Effector memory CD8-positive, alpha-beta T cell (primary cell): ENCODE data around the gene R3HDML.

Experiments used
- ATAC-seq: fragments of 150-1000 bp; cut with Tn5 transposase; replicated peaks from 2 replicates; pipeline ENCODE4 v1.10.0; 2021; ENCODE audit warnings: mild to moderate bottlenecking, moderate library complexity
- DNase-seq, 3 experiments: peaks; one replicate each; pipeline ENCODE4 v3.0.0; 2021
- H3K27ac Mint-ChIP-seq, 2 donors: one replicate each; pipeline ENCODE4 v1.8.0; 2022; ENCODE audit warnings: mild to moderate bottlenecking in 2 of 2, mixed read lengths in 2 of 2, moderate library complexity in 2 of 2
- H3K27me3 Mint-ChIP-seq, 2 donors: one replicate each; pipeline ENCODE4 v1.8.0; 2022; ENCODE audit warnings: mixed read lengths in 2 of 2
- H3K36me3 Mint-ChIP-seq: one replicate; pipeline ENCODE4 v1.8.0; 2022; ENCODE audit warnings: mild to moderate bottlenecking, moderate library complexity, mixed read lengths; ENCODE audit not compliant: insufficient read depth
- H3K4me1 Mint-ChIP-seq, 2 donors: one replicate each; pipeline ENCODE4 v1.8.0; 2022; ENCODE audit warnings: low read depth in 2 of 2, mixed read lengths in 2 of 2
- H3K4me3 Mint-ChIP-seq, 2 donors: one replicate each; pipeline ENCODE4 v1.8.0; 2022; ENCODE audit warnings: mild to moderate bottlenecking in 2 of 2, mixed read lengths in 2 of 2, moderate library complexity in 2 of 2
- H3K9me3 Mint-ChIP-seq, 2 donors: one replicate each; pipeline ENCODE4 v1.8.0; 2022; ENCODE audit warnings: mixed read lengths in 2 of 2

R3HDML gene

DNA sequence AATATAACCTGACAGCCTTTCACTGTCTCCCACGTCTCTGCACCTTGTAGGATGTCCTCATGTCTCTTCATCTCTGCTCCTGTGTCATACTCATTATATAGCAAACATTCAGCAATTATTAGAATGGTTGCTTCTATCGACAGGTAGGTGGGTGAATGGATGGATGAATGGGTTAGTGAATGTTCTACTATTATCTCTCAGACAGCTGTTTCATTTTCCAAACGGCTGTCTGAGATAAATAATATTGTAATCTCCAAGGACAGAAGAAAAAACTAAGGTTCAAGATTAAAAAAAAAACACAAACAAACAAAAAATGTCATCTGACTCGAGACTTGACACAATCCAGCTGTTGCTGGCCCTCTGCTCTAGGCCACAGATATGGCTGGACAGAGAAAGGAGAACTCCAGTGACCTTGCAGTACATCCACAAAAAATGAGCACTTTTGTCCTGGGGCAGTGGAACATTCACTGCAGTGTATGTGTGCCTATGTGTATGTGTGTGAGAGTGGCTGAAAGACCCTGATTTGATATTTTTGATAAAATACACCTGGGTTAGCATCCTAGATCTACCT lies 20.8 kb downstream of the R3HDML start:
- H3K4me1 Mint-ChIP-seq, result no peaks in the 10 kb centered on the region
- peaks cover 22 to 24% of the 10 kb centered on the region in 2 donors for H3K27me3 Mint-ChIP-seq
- no peak overlapping the region for H3K4me3 Mint-ChIP-seq
- H3K36me3 Mint-ChIP-seq, result no peaks in the 10 kb centered on the region
- DNase-seq (no peak), ATAC-seq (no peak)
- H3K27ac Mint-ChIP-seq, result no peak overlapping the region
- no peaks in the 10 kb centered on the region for H3K9me3 Mint-ChIP-seq

DNA sequence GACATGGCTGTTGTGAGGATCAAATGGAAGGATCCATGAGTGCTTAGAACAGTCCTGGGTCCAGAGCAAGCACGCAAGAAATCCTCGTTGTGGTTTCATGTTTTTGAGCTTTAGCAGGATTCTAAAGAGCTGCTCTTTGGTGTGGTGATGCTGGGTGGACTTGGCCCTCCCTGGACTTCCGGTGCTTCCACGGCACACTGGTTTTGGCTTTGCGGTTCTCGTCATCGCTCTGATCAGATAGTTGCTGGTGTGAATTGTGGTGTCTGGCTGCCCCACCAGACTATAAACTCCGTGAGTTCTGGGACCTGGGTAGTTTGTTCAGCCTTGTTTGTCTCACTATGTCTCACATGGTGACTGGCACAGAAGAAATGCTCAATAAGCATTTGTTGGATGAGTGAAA lies 21.9 kb downstream of the R3HDML start:
- ATAC-seq, result no peak
- no peak for DNase-seq
- peaks cover 20 to 24% of the 10 kb centered on the region in 2 donors for H3K27me3 Mint-ChIP-seq

DNA sequence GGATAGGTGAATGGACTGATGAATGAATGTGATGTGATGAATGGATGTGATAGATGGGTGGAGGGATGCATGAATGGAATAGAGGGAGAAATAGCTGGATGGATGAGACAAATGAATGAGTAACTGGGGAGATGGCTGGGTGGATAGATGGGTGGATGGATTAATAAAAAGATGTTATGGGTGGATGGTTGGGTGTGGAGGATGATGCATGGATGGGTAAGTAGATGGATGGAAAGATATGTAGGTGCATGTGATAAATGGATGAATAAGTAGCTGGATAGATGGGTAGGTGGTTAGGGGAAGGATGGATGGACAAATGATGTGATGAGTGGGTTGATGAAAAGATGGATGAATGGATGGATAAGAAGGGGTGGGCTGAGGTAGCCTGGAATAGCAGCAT lies 23.4 kb downstream of the R3HDML start:
- Mint-ChIP-seq H3K27ac (no peak overlapping the region), H3K4me1 (no peaks in the 10 kb centered on the region), H3K27me3 (peaks cover 12 to 17% of the 10 kb centered on the region in 2 donors), H3K4me3 (no peak overlapping the region), H3K36me3 (no peaks in the 10 kb centered on the region), H3K9me3 (no peaks in the 10 kb centered on the region)
- ATAC-seq (no peak), DNase-seq (no peak)

More for the DNA sequence above, 21.9 kb downstream of the R3HDML start:
- Mint-ChIP-seq H3K27ac (no peak overlapping the region), H3K4me1 (no peaks in the 10 kb centered on the region), H3K9me3 (no peaks in the 10 kb centered on the region), H3K4me3 (no peak overlapping the region), H3K36me3 (no peaks in the 10 kb centered on the region)

DNA sequence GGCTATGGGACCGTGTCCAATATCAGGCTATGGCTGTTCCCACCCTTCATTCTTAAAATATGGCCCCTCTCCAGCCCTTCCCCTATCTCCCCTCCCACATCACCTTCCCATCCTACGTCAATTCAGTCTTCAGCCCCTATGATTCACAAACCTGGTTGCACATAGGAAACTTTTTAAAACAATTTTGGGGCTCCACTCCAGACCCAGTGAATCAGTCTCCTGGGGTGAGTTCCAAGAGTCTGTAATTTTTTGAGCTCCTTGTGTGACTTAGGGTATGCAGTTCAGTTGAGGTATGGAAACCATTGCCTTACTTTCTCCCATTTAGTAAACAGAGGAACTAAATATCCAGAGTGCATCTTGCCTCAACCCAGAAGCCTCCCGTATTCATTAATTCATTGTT lies 24.2 kb downstream of the R3HDML start:
- no peaks in the 10 kb centered on the region for H3K4me1 Mint-ChIP-seq
- H3K9me3 Mint-ChIP-seq, result no peaks in the 10 kb centered on the region
- no peak overlapping the region for H3K27ac Mint-ChIP-seq
- no peak for ATAC-seq
- peaks cover 4 to 12% of the 10 kb centered on the region in 2 donors for H3K27me3 Mint-ChIP-seq
- no peak for DNase-seq
- H3K36me3 Mint-ChIP-seq, result no peaks in the 10 kb centered on the region
- no peak overlapping the region for H3K4me3 Mint-ChIP-seq

DNA sequence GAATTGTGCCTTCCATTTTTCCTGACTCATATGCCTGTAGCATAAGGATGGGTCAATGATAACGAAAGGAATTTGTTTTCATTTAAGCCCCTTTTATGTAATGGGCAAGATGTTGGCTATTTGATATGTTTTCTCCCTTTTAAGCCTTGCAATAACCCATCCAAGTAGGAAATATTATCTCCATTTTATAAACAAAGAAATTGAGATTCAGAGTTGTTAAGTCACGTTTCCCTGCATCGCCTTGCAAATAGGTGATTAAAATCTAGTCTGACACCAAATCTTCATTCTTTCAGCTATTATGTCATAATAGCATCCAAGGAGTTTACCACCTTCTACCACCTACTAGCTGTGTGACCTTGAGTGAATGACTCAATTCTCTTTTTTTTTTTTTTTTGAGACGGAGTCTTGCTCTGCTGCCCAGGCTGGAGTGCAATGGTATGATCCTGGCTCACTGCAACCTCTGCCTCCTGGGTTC lies 25.7 kb downstream of the R3HDML start:
- Mint-ChIP-seq H3K36me3 (no peaks in the 10 kb centered on the region), H3K27me3 (peaks cover 0 to 7% of the 10 kb centered on the region in 2 donors), H3K4me3 (no peak overlapping the region), H3K4me1 (no peaks in the 10 kb centered on the region), H3K27ac (no peak overlapping the region), H3K9me3 (no peaks in the 10 kb centered on the region)
- ATAC-seq (no peak), DNase-seq (no peak)

DNA sequence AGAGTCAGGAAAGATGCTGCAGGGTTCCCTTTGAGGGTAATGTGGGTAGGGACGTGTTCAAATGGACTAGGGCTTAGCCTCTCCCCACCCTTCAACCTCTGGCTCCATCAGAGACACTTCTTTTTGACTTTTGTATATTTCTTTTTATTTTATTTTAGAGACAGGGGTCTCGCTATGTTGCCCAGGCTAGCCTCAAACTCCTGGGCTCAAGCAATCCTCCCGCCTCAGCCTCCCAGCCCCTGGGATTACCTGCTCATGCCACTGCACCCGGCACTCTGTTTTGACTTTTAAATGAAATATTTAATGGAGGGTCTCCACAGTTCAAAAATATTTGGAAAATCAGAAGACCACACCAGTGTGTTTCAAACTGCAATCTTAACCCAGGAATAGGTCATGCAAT lies 27.2 kb downstream of the R3HDML start:
- H3K4me1 Mint-ChIP-seq, result no peaks in the 10 kb centered on the region
- no peaks in the 10 kb centered on the region for H3K9me3 Mint-ChIP-seq
- H3K4me3 Mint-ChIP-seq, result no peak overlapping the region

DNA sequence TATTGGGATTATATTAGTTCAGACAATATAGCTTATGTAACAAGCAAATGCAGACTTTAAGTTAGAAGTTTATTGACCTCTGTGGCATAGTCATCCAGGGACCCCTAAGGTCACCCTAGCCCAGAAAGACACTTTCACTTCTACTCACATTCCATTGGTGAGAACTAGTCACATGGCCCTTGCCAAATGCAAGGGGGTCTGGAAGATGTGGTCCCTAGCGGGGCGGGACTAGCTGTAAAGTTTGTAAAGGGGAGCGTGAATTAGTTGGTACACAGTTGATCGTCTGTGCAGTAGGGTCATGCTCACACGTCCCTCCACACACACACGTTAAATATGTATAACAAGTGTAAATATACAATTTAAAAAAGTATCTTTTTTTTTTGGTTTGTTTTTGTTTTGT lies 27.9 kb downstream of the R3HDML start:
- Mint-ChIP-seq H3K36me3 (no peaks in the 10 kb centered on the region), H3K9me3 (no peaks in the 10 kb centered on the region), H3K4me1 (no peaks in the 10 kb centered on the region), H3K4me3 (no peak overlapping the region), H3K27me3 (peaks cover 0 to 7% of the 10 kb centered on the region in 2 donors), H3K27ac (no peak overlapping the region)
- ATAC-seq, result no peak
- no peak for DNase-seq

More for the DNA sequence above, 27.2 kb downstream of the R3HDML start:
- H3K36me3 Mint-ChIP-seq, result no peaks in the 10 kb centered on the region
- no peak for DNase-seq
- no peak overlapping the region for H3K27ac Mint-ChIP-seq
- peaks cover 0 to 7% of the 10 kb centered on the region in 2 donors for H3K27me3 Mint-ChIP-seq
- no peak for ATAC-seq

DNA sequence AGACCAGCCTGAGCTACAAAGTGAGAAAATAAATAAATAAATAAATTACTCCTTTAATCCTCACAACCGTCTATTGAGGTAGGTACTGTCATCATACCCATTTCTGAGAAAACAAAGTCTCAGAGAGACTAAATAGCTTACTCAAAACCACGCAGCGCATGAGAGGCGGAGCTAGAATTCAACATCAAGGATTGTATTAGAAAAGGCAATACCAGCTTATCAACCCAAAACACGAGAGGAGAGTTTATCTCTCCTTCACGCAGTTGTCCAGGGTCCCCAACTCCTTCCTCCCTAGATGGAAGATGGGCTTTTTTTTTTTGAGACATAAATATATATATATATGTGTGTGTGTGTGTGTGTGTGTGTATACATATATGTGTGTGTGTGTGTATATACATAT lies 30.9 kb downstream of the R3HDML start:
- DNase-seq, result no peak
- Mint-ChIP-seq H3K9me3 (no peaks in the 10 kb centered on the region), H3K27ac (no peak overlapping the region), H3K4me3 (no peak overlapping the region), H3K27me3 (no peaks in the 10 kb centered on the region), H3K4me1 (no peaks in the 10 kb centered on the region), H3K36me3 (no peaks in the 10 kb centered on the region)
- ATAC-seq, result no peak

DNA sequence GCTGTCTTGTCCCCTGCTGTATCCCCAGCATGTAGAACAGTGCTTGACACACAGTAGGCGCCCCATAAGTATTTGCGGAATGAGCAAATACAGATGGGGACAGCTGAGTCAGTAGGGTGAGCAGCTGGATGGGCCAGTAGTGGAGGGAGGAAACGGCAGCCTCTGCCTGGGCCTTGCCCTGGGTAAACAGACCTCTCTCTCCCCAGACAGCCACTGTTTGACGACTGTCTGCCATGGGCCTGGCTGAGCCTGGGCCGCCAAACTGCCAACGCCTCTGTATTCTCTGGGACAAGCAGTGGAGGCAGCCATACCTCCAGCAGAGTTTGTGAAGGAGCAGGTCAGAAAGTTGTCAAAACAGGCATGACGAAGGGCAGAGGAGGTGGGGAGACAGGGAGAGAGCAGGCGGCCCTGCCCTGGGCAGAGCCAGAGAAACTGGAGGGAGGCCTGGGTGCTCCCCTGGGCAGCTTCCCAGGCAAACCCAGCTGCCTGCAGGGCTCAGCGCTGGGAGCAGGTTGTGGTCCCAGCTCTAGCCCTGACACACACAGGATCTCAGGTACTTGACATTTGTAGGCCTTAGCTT lies 33.9 kb downstream of the R3HDML start:
- ATAC-seq (no peak), DNase-seq (no peak)
- H3K27ac Mint-ChIP-seq, result no peak overlapping the region
- no peaks in the 10 kb centered on the region for H3K4me1 Mint-ChIP-seq
- no peaks in the 10 kb centered on the region for H3K9me3 Mint-ChIP-seq
- no peak overlapping the region for H3K4me3 Mint-ChIP-seq
- peaks cover 7 to 18% of the 10 kb centered on the region in 2 donors for H3K27me3 Mint-ChIP-seq
- H3K36me3 Mint-ChIP-seq, result no peaks in the 10 kb centered on the region

DNA sequence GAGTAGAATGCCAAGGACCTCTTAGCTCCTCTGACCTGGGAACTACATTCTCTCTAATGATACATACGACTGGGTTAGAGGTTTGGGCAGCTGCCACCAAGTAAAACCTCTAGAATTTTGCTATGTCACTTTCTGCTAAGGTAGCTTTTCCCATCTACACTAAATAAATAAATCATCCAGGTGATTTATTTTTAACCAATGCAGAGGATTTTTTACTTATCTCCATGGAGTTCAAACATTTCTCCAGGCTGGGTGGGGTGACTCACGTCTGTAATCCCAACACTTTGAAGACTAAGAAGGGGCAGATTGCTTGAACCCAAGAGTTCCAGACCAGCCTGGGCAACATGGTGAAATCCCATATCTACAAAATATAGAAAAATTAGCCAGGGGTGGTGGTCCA lies 45.8 kb downstream of the R3HDML start:
- Mint-ChIP-seq H3K4me3 (no peak overlapping the region), H3K27ac (no peak overlapping the region), H3K4me1 (peaks cover 0 to 4% of the 10 kb centered on the region in 2 donors), H3K27me3 (peaks cover 30 to 58% of the 10 kb centered on the region in 2 donors), H3K9me3 (no peaks in the 10 kb centered on the region), H3K36me3 (no peaks in the 10 kb centered on the region)
- DNase-seq (no peak), ATAC-seq (no peak)

DNA sequence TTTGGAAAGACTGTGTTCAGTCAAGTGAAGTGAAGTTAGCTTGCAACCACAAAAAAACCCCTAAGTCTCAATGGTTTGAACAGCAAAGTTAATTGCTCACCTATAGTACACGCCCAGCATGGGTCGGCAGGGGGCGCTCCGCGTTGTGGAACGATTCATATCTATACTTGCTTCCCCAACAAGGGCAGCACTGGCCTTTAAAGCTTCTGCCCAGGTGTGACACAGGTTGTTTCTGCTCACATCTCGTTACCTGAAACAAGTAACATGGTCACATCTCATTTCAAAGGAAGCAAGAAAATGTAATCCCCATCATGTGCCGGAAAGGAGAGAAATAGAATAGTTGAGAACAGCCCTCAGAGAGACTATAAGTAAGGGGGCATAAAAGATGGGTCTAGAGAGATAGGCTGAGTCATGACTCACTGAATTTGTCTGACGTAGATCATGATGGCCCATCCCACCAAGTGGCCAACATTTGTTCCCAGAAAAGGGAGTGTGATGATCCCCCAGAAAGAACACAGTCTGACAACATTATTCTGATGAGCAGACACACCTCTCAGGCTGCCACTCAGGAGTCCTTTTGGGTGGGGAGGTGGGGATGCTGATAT lies 47.7 kb downstream of the R3HDML start:
- Mint-ChIP-seq H3K4me3 (no peak overlapping the region), H3K27ac (no peak overlapping the region), H3K27me3 (peaks cover 35 to 62% of the 10 kb centered on the region in 2 donors), H3K9me3 (no peaks in the 10 kb centered on the region), H3K4me1 (peaks cover 4 to 13% of the 10 kb centered on the region in 2 donors), H3K36me3 (peaks cover 2% of the 10 kb centered on the region)
- peak; percentile 78 to 84 (median 82) for DNase-seq
- ATAC-seq, result peak; percentile 79

DNA sequence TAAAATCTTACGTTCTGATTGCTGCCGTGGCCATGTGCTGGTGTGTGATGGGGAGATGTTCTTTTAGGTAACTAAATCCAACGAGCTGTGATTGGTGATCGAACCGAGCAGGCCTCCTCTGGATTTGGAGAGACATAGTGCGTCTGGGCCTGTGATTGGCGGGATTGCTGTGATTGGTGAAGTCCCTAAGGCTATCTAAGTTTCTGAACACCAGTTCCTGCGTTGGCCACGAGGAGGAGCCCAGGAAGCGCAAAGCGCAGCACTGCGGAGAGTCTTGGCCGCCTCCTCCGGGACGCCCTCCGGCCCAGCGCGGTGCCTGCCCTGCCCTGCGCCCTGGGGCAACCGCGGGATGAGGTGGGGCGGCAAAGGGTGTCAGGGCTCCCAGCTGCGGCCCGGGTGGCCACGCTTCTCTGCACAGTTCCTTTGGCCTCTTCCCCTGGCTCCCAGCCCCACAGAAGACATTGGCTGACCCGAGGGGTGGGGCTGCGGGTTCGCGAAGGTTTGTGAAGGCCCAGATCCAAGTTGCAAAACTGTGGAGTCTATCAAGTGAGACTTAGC lies 51.7 kb downstream of the R3HDML start:
- H3K27ac Mint-ChIP-seq, result no peak overlapping the region
- peaks cover 2% of the 10 kb centered on the region for H3K36me3 Mint-ChIP-seq
- H3K4me1 Mint-ChIP-seq, result peaks cover 4 to 13% of the 10 kb centered on the region in 2 donors
- ATAC-seq (peak; percentile 82), DNase-seq (peak; percentile 50 to 53 (median 50))
- peaks cover 22 to 53% of the 10 kb centered on the region in 2 donors for H3K27me3 Mint-ChIP-seq
- H3K9me3 Mint-ChIP-seq, result no peaks in the 10 kb centered on the region
- H3K4me3 Mint-ChIP-seq, result no peak overlapping the region

DNA sequence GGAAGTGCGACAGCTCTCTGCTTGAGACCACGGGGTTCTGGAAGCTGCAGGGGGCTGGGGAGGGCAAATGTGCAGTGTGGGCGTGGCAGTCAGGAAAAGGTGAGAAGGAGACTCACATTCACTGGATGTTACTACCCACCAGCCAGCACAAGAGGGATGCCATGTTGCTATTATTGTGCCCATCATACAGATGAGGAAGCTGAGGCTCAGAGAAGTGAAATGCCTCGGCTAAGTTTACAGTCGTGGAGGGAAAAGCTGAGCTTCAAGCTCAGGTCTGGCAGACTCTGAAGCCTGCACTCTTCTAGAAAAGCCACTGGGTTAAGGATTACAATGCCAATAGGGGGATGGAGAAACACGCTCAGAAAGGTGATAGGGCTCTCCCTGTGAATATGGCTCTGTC lies 53.0 kb downstream of the R3HDML start:
- no peak overlapping the region for H3K4me3 Mint-ChIP-seq
- H3K9me3 Mint-ChIP-seq, result no peaks in the 10 kb centered on the region
- H3K27ac Mint-ChIP-seq, result no peak overlapping the region
- H3K4me1 Mint-ChIP-seq, result peaks cover 4 to 10% of the 10 kb centered on the region in 2 donors
- ATAC-seq, result no peak
- no peak for DNase-seq
- H3K27me3 Mint-ChIP-seq, result peaks cover 22 to 48% of the 10 kb centered on the region in 2 donors
- peaks cover 2% of the 10 kb centered on the region for H3K36me3 Mint-ChIP-seq

DNA sequence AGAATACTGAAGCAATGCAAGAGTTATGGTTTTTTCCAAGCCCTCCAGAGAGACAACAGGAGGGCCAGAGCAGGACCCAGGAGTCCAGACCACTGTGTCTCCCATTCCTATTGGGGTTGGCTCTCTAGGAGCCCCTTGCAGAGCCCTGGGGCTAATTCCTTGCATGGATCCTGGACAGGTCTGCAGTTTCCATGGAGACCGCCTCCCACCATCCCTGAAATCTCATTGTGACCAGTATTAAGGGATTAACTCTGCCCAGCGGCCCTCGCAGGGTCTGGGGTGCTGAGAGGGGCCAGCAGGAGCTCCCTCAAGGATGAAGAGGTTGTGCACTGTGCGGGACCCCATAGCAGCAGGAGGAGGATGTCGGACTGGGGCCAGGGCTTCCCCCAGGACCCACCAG lies 53.4 kb downstream of the R3HDML start:
- Mint-ChIP-seq H3K27me3 (peaks cover 22 to 52% of the 10 kb centered on the region in 2 donors), H3K36me3 (peaks cover 2% of the 10 kb centered on the region), H3K4me1 (peaks cover 4 to 10% of the 10 kb centered on the region in 2 donors), H3K9me3 (no peaks in the 10 kb centered on the region), H3K4me3 (no peak overlapping the region), H3K27ac (no peak overlapping the region)
- DNase-seq, result no peak
- no peak for ATAC-seq
